Choroid plexus epithelial cell (primary cell): Measurements from ENCODE around the gene ASIC5.

Experiments used
- DNase-seq: peaks from one replicate; pipeline ENCODE4 v3.0.0-alpha.2; 2010; ENCODE audit warnings: low read depth
- H3K4me3 ChIP-seq: 2 replicates; pipeline ENCODE4 v1.5.1; 2011; ENCODE audit warnings: low read depth, mild to moderate bottlenecking, control low read depth, low read length, moderate library complexity
- CTCF ChIP-seq: conservative IDR thresholded peaks from 2 replicates; pipeline ENCODE4 v1.5.1; 2011; ENCODE audit warnings: low read depth, mild to moderate bottlenecking, control low read depth, inconsistent platforms, low read length, moderate library complexity

Gene ASIC5

GRCh38 chr4:155866177-155866576 is at the start of gene ASIC5:
Gene ASIC5 (minus strand): TSS chr4:155866277. CDS start chr4:155866226, 51 bp downstream.
- TF ChIP-seq CTCF = no peak
- H3K4me3 ChIP-seq = no peak within 1 kb of the TSS
- DNase-seq = no peak

GRCh38 chr4:155914782-155915181 is 48.7 kb upstream of the ASIC5 start:
- TF ChIP-seq CTCF = no peak
- DNase-seq = no peak
- no peak overlapping the region for H3K4me3 ChIP-seq

GRCh38 chr4:155911905-155912304 is 45.8 kb upstream of the ASIC5 start:
- peak; percentile 11 for DNase-seq
- no peak overlapping the region for H3K4me3 ChIP-seq
- TF ChIP-seq CTCF = no peak

- DNase-seq = no peak
- H3K4me3 ChIP-seq = no peak overlapping the region
- TF ChIP-seq CTCF = no peak
Observed at GRCh38 chr4:155909615-155910226, 43.6 kb upstream of the ASIC5 start.

GRCh38 chr4:155908187-155909139 is 42.4 kb upstream of the ASIC5 start:
- TF ChIP-seq CTCF = no peak
- peak; percentile 50 for DNase-seq
- H3K4me3 ChIP-seq = no peak overlapping the region

GRCh38 chr4:155907556-155907955 is 41.5 kb upstream of the ASIC5 start:
- no peak overlapping the region for H3K4me3 ChIP-seq
- peak; percentile 11 for DNase-seq
- no peak for TF ChIP-seq CTCF
